Measurements from ENCODE around the gene HMGA1.

The HMGA1 gene

DNA sequence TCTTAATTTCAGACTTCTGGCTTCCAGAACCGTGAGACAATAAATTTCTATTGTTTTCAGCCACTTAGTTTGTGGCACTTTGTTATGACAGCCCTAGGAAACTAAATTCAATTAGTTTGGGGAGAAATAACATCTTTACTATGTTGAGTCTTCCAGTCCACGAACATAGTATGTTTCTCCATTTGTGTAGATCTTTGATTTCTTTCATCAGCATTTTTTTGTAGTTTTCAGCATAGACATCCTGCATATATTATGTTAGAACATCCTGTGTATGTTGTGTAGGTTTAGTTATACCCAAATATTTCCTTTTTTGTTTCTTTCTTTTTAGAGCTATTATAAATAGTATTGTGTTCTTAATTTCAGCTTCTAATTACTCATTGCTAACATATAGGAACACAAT lies 18.0 kb upstream of the HMGA1 start:
- intact Hi-C loops (cut with DNase I): no loop called here
- DNase-seq: no peak

GRCh38 chr6:34223381-34223955 lies 13.2 kb upstream of the HMGA1 start:
- DNase-seq: peak in 6 of 42 donors; percentile 9 to 35 (median 16)
- intact Hi-C loops (cut with DNase I): no loop called here

- peak; percentile 73 to 97 (median 92) for DNase-seq
- intact Hi-C loops (cut with DNase I): loop anchor here (1.0 kb wide), 1 partner anchor 24 kb away; no protein-coding TSS in a partner anchor
Measured at GRCh38 chr6:34223956-34224940, 12.4 kb upstream of the HMGA1 start.

DNA sequence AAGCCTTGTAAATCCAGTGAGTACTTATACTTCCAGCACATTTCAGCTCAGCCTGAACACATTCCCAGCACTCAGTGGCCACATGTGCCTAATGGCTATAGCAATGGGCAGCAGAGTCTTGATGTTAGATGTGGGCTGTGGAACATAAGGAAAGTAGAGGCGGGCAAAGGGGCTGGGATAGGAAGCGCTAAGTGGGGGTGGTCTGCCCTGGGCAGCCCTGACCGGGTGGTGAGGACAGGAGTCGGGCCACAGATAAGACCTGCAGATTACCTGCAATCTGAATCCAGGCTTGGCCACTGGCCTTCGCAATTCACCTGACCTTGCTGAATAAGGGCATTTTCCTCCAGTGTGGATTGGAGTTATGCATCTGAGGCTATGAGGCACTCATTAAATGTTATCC lies 11.1 kb upstream of the HMGA1 start:
- no peak for DNase-seq
- intact Hi-C loops (cut with DNase I): no loop called here

GRCh38 chr6:34226066-34226465 lies 10.6 kb upstream of the HMGA1 start:
- intact Hi-C loops (cut with DNase I): no loop called here

DNA sequence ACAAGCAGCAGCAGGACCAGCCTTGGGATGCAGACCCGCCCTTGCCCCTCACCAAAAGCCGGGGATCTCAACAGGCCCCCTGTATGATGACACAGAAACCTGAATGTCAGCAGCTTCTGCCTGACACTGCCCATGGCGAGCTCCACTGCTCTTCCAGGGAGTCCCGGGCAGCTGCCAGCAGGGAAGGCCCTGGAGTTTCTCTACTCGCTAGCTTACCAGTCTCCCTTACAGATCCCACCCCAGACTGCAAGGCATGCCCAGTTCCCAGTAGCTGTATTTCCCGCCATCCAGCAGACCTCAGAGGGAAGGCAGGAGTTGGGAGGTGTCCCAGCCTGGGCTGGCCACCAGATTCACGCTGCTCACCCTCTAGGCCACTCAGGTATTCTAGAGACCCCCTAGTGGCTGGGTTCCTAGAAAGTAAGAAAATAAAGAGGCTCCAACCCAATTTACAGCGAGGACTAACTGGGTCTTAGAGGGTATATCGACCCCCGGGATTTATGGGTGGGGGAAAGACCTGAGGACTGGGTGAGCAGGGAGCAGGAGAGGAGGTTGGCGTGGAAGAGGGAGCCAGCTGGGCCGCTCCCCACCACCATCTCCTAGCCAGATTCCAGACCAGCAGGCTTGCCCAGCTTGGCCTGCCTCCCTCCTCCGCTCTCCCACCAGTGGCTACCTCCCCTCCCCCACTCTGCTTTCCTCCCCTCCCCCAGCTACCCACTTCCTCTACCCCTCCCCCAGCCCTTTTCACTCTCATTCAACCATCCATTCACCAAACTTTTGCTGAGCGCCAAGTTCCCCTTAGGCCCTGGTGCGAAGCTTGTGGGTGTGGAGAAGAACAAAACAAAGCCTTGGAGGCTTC lies 9.7 kb upstream of the HMGA1 start:
- DNase-seq: peak in 1 of 42 donors; percentile 49
- intact Hi-C loops (cut with DNase I): no loop called here

More at GRCh38 chr6:34226066-34226465, 10.6 kb upstream of the HMGA1 start:
- no peak for DNase-seq

DNA sequence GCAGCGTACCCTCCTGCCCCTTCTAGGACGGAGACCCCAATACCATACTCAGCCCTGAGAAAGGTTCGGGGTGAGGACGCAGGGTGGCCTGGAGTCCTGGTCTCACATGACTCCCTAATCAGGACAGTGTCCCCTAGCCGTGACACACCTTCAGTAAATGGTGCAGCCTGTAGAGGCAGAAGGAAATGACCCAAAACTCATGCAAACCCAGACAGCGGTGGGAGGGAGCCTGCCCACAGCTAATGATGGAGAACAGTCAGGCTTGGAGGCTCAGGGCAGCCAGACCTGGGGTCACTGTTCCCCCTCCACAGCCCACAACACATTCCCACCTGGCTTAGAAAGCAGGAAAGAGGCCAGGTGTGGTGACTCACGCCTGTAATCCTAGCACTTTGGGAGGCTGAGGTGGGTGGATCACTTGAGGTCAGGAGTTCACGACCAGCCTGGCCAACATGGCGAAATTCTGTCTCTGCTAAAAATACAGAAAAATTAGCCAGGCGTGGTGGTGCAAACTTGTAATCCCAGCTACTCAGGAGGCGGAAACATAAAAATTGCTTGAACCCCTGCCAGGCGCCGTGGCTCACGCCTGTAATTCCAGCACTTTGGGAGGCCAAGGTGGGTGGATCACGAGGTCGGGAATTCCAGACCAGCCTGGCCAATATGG lies 8.8 kb upstream of the HMGA1 start:
- intact Hi-C loops (cut with DNase I): no loop called here
- DNase-seq: no peak

DNA sequence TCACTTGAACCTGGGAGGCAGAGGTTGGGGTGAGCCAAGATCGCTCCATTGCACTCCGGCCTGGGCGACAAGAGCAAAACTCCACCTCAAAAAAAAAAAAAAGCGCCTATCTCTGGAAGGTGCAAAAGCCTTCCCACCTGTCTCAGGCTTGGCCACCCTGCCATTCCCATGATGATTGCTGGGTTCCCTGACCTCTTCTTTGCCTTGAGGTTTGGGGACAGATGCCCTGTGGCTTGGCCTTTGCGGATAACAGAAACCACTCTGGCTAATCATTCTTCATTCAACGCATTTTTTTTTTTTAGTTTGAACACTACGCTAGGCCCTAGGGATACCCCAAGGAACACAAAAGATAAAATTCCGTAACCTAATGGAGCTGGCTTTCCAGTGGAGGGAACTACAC lies 6.8 kb upstream of the HMGA1 start:
- DNase-seq: no peak
- intact Hi-C loops (cut with DNase I): no loop called here

- no peak for DNase-seq
- intact Hi-C loops (cut with DNase I): no loop called here
Measured at GRCh38 chr6:34230653-34231371, 5.9 kb upstream of the HMGA1 start.

GRCh38 chr6:34231566-34232336 lies 4.9 kb upstream of the HMGA1 start:
- peak in 1 of 42 donors; percentile 4 for DNase-seq
- intact Hi-C loops (cut with DNase I): no loop called here

DNA sequence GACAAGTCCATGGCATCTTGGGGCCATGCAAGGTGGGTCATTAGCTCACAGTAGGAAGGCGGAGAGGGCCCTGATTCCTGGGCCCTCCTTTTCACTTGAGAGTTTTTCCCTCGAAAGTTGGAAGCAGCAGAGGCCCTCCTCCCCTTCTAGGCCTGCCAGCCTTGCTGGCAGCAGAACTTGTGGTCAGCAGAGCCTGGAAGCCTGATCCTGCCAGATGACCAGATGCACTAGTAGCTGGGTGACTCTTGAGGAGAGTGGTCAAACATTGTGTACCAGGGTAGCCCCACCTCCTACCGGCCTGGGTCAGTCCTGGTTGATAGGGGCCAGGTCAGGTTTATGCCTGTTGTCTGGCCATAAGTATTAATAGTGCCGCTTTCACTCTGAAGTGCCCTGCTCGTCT lies 3.8 kb upstream of the HMGA1 start:
- intact Hi-C loops (cut with DNase I): no loop called here
- DNase-seq: peak in 2 of 42 donors; percentile 6 to 54

DNA sequence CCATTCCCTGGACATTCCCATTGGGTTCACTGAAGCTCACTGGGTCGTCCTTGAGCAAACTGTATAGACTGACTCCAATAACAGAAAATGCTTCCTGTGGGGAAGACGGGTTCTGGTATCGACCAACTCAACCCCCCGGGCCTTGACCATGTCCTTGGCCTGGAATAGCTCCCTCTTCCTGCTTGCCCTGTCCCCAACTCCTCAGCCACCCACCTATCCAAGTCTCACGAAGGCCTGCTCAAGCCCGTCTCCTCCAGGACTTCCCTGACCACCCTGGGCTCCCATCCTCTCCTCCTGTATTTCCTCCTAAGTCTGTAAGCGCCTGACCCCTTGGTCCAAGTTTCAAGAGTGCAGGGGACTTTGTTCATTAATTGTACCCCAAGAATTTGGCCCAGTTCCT lies 2.8 kb upstream of the HMGA1 start:
- DNase-seq: no peak
- intact Hi-C loops (cut with DNase I): no loop called here

GRCh38 chr6:34234667-34235306 lies 1.9 kb upstream of the HMGA1 start:
- DNase-seq: peak in 1 of 42 donors; percentile 1
- intact Hi-C loops (cut with DNase I): no loop called here

GRCh38 chr6:34235307-34236130 lies 1.2 kb upstream of the HMGA1 start:
- intact Hi-C loops (cut with DNase I): no loop called here
- DNase-seq: peak in 9 of 42 donors; percentile 22 to 57 (median 33)

DNA sequence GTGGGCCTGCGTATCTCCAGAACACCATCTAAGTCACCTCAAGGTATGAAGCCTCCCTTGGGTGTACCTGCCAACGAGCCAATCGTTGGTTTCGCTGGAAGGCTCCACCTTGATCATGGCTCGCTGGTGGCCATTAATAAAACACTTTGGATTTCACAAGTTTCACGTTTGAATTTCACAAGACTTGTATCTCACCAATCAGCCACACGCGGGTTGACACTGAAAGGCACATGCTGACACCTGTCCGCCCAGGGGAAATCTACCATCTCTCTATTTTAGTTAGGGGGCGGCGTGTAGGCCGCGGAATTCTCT lies 586 bp upstream of the HMGA1 start:
- peak in 29 of 42 donors; percentile 22 to 80 (median 54) for DNase-seq
- intact Hi-C loops (cut with DNase I): no loop called here

DNA sequence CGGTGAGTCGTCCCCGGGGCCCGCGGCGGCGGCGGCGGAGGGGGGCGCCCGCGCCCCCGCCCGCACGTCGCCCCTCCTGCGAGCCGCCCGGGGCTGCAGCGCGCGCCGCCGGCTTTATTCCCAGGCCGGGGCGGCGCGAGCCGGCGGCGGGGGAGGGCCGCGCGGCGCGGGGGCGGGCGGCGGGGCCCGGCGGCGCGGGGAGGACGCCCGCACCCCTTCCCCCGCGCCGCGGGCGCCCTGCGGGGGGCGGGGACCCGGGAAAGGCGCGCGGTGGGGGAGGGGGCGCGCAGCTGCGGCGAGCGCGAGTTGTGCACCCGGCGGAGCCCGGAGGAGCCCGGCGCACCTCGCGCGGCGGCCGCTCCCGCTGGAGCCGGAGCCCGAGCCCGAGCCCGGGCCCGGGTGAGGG lies 646 bp downstream of the HMGA1 start:
- intact Hi-C loops (cut with DNase I): no loop called here
- DNase-seq: peak in 16 of 42 donors; percentile 28 to 70 (median 49)

All from head of caudate nucleus (tissue), 42 donors.